MM.1S (cell line): ENCODE data around the gene PLA2G10.

ENCODE experiments used
- EZH2 ChIP-seq: fragments of 300-600 bp; sonication (generic); optimal IDR thresholded peaks from 2 replicates; pipeline ENCODE3; 2017; ENCODE audit warnings: low read depth, mild to moderate bottlenecking, antibody characterized with exemption, low read length, mixed read lengths
- TF ChIP-seq, protein P1 (sequence below): fragments of 300-600 bp; sonication (generic); IDR thresholded peaks from 2 replicates; pipeline ENCODE4 v1.5.1; 2016; ENCODE audit warnings: antibody characterized with exemption, low read length, mixed read lengths

DNA sequence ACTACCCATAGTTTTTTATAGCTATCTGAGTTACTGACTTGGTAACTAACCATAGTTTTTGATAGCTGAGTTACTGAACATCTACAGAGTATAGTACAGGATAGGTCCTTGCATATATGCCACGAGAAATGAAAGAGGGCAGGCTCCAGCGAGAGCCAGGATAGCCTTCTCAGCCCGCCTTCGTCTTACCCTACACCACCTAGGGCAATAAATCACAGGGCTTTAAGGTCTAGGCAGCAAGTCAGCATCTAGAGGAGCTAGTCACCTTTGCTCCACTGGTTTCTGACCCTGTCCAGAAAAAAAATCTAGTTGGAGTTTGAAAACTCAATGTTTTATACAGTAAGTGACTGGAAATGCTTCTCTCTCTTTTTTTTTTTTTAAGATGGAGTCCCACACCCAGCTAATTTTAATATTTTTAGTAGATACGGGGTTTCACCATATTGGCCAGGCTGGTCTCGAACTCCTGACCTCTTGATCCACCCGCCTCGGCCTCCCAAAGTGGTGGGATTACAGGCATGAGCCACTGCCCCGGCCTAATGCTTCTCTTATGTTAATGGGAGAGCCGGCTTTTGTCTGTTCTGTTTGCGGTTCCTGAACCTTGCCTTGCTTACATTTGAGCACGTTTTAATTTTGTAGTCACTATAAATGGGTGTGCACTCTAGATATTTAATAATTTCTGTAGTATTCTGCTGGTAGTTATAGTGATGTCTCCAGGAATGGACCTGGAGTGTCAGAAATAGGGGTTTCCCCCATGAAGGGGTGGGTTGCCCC is 58.5 kb downstream of the PLA2G10 start:
- TF ChIP-seq, protein P1, sequence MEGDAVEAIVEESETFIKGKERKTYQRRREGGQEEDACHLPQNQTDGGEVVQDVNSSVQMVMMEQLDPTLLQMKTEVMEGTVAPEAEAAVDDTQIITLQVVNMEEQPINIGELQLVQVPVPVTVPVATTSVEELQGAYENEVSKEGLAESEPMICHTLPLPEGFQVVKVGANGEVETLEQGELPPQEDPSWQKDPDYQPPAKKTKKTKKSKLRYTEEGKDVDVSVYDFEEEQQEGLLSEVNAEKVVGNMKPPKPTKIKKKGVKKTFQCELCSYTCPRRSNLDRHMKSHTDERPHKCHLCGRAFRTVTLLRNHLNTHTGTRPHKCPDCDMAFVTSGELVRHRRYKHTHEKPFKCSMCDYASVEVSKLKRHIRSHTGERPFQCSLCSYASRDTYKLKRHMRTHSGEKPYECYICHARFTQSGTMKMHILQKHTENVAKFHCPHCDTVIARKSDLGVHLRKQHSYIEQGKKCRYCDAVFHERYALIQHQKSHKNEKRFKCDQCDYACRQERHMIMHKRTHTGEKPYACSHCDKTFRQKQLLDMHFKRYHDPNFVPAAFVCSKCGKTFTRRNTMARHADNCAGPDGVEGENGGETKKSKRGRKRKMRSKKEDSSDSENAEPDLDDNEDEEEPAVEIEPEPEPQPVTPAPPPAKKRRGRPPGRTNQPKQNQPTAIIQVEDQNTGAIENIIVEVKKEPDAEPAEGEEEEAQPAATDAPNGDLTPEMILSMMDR, result no peak
- TF ChIP-seq EZH2, result no peak
